Measurements from ENCODE around the gene CLMP. TPM values are rescaled to one million over a fixed set of nuclear protein-coding genes. Genes with fewer than 3 reads are reported as not detected.
A peak's percentile ranks its signal among the peaks of the same experiment; 100 is the strongest.

CLMP gene
- total RNA-seq, 2 experiments from 2014 or later = 0.06 TPM; not detected in 1

DNA sequence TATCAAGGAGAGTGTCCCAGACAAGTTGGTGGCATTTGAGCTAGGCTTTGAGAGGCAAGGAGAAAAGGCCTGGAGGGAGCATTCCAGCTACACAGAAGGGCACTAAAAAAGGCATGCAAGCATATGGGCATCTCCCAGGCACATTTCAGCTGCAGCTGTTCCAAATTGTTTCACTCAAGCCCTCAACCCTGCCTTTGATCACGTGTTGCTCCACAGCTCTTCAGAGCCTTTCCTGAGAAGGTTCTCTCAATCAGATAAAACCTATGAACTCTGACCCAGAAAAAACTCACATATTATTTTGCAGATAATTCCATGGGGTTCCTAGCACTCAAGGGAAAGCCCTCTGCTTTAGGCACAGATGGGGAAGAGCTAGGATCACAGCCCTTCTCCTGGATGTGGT is 108.7 kb downstream of the CLMP start:
- Mint-ChIP-seq H3K36me3 (peaks cover 7% of the 10 kb centered on the region), H3K4me3 (no peak overlapping the region), H3K4me1 (peaks cover 31% of the 10 kb centered on the region), H3K9me3 (peaks cover 6% of the 10 kb centered on the region), H3K27ac (no peak overlapping the region), H3K27me3 (no peaks in the 10 kb centered on the region)
- no peak for DNase-seq

DNA sequence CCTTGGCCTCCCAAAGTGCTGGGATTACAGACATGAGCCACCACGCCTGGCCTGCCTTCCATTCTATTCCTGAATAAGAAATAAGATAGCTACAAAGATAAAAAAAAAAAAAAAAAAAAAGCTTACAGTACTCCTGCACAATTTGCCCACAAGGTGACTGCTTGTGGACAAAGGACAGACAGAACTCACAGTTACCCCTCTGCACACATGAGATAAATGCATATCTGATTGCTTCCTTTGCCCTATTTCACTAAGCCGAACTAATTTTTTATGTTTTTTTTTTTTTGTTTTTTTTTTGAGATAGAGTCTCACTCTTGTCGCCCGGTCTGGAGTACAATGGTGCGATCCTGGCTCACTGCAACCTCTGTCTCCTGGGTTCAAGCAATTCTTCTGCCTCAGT is 109.6 kb downstream of the CLMP start:
- no peak for DNase-seq
- Mint-ChIP-seq H3K27ac (no peak overlapping the region), H3K27me3 (no peaks in the 10 kb centered on the region), H3K36me3 (peaks cover 7% of the 10 kb centered on the region), H3K4me1 (peaks cover 31% of the 10 kb centered on the region), H3K4me3 (no peak overlapping the region), H3K9me3 (peaks cover 6% of the 10 kb centered on the region)

DNA sequence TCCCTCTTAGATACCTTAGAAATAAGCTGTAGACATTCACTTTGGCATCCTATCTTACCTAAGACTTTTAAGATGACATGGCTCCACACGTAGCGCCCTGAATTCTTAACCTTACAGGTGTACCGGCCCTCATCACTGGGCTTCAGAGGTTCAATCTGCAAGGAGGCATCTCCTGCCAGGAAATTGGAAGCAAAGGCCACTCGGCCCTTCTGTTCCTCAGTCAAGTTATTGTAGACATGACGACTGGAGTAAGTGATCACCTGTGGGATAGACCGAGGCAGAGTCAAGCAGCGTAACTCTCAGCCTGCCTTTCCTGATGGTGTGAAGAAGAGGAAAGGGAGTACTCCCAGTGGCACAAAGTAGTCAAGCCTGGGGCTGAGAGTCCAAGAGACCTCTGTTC is 110.6 kb downstream of the CLMP start:
- peaks cover 34% of the 10 kb centered on the region for H3K4me1 Mint-ChIP-seq
- DNase-seq = no peak
- H3K27me3 Mint-ChIP-seq = no peaks in the 10 kb centered on the region
- peaks cover 6% of the 10 kb centered on the region for H3K9me3 Mint-ChIP-seq
- H3K4me3 Mint-ChIP-seq = no peak overlapping the region
- no peak overlapping the region for H3K27ac Mint-ChIP-seq
- peaks cover 7% of the 10 kb centered on the region for H3K36me3 Mint-ChIP-seq

DNA sequence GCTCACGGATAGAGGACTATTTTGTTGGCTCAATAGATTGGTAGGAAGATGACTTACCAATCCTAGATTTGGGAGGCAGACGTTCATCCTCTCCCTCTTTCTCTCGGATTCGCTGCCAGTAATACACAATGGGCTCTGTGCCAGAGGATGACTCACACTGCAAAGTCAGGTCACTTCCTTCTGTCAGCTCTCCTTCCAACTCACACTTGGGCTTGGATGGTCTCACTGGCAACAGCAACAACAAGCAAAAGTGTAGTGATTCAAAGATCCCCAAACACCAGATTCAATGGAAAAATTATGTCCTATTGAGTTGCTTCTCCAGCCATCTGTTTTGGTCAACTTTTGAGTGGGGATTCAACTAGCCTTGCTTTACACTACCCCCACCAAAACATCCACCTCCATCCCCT is 111.4 kb downstream of the CLMP start:
- Mint-ChIP-seq H3K36me3 (peaks cover 7% of the 10 kb centered on the region), H3K27ac (no peak overlapping the region), H3K9me3 (peaks cover 6% of the 10 kb centered on the region), H3K27me3 (no peaks in the 10 kb centered on the region), H3K4me3 (no peak overlapping the region), H3K4me1 (peaks cover 34% of the 10 kb centered on the region)
- DNase-seq = no peak

DNA sequence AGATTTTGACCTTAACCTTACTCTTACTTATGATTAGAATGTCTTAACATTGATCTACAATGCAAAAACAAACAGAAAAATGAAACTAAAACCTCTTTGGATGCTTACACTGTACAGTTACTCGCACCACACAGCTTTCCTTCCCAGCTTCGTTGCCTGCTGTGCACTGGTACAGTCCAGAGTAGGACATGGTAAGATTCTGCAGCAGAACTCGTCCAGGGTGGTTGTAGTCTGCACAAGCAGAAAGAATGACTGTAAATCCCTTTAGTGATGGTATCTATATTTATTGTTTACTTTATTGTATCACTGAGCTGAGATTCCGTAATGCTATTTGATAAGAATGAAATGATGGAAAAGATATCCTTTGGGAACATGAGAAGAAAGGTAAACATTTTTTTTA is 112.1 kb downstream of the CLMP start:
- Mint-ChIP-seq H3K27ac (no peak overlapping the region), H3K4me1 (peaks cover 30% of the 10 kb centered on the region), H3K4me3 (no peak overlapping the region), H3K9me3 (peaks cover 6% of the 10 kb centered on the region), H3K27me3 (no peaks in the 10 kb centered on the region), H3K36me3 (peaks cover 7% of the 10 kb centered on the region)
- no peak for DNase-seq

DNA sequence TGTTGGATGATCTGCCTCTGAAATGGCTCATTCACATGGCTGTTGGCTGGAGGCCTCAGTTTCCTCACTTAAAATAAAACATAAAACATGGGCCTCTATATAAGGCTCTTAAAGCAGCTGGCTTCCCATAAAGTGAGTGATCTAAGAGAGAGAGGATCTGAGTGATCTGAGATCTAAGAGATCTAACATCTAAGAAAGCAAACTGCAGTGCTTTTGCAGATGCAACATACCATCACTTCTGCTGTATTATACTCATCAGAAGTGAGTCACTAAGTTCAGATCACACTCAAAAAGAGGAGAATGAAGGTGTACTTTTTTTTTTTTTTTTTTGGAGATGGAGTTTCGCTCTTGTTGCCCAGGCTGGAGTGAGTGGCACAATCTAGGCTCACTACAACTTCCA is 115.0 kb downstream of the CLMP start:
- peaks cover 7% of the 10 kb centered on the region for H3K36me3 Mint-ChIP-seq
- peaks cover 6% of the 10 kb centered on the region for H3K9me3 Mint-ChIP-seq
- H3K27ac Mint-ChIP-seq = no peak overlapping the region
- no peak overlapping the region for H3K4me3 Mint-ChIP-seq
- peaks cover 15% of the 10 kb centered on the region for H3K4me1 Mint-ChIP-seq
- H3K27me3 Mint-ChIP-seq = no peaks in the 10 kb centered on the region
- DNase-seq = no peak

DNA sequence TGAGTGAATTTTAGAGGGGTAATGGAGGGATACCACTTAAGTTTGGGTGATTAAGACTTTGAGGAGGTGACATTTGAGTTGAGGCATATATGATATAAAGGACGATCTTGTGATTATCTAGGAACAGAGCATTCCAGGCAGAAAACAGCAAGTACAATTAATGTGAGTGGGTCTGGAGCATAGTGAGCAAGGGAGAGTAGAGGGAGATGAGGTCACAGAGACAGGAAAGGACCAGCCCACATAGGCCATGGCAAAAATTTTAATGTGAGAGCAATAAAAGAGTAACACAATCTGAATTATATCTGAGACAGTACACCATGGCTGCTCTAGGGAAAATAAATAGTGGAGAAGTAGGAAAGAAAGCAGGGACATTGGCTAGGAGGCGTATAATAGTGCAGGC is 118.6 kb downstream of the CLMP start:
- Mint-ChIP-seq H3K36me3 (no peaks in the 10 kb centered on the region), H3K9me3 (no peaks in the 10 kb centered on the region), H3K27ac (no peak overlapping the region), H3K4me3 (no peak overlapping the region), H3K4me1 (peaks cover 25% of the 10 kb centered on the region), H3K27me3 (no peaks in the 10 kb centered on the region)
- DNase-seq = no peak

DNA sequence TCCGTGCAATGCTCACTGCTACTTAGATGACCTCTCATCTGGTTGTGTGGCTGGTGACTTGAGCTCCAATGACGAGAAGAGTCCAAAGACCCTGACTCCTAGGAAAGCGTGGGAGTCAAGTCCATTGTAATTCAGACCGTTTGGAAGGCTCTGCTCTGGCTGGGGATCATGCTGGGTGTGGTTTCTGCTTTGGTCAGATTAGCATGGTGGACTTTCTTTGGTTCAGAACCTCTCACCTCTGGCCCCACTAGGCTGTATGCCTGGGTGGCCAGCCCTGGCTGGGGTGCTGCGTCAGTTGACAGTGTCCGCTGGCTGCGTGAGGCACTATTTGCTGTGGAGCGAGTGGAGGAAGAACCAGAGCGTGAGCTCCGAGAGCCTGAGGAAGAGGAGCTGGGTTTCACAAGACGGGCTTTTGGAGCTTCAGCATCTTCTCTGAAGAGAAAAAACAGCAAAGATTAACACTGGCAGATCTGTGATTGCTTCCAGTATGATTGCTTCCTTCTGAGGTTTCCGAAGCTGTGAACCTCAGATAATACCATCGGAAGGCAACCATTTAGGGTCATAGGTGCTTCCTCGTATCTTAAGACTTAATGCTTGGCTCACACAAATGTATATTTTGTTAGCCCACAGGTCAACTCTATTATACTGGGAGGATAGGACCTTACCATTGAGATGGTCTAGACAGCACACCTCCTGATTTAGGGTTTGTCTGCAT is 121.5 kb downstream of the CLMP start:
- DNase-seq = no peak
- Mint-ChIP-seq H3K4me1 (peaks cover 48% of the 10 kb centered on the region), H3K9me3 (no peaks in the 10 kb centered on the region), H3K27ac (no peak overlapping the region), H3K4me3 (no peak overlapping the region), H3K27me3 (no peaks in the 10 kb centered on the region), H3K36me3 (no peaks in the 10 kb centered on the region)

DNA sequence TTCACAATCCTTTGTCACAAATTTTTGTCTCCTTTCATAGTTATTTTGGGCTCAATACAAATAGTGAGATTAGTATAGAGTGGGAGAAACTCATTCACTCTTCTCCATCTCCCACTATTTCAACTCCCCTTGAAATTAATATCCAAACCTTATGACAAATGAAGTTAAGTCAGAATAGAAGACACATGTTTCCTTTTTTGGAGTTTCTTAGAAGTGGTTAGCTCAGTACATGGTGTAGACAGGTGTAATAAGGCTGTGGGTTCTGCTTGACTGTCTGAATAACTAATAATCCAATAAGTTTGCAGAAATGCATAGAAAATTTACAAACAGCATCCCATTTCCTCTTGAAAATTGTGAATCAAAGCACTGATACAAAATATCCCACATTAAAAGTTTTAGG is 122.3 kb downstream of the CLMP start:
- Mint-ChIP-seq H3K36me3 (no peaks in the 10 kb centered on the region), H3K4me3 (no peak overlapping the region), H3K27ac (peak overlapping the region; percentile 21), H3K9me3 (no peaks in the 10 kb centered on the region), H3K4me1 (peaks cover 52% of the 10 kb centered on the region), H3K27me3 (no peaks in the 10 kb centered on the region)
- no peak for DNase-seq

DNA sequence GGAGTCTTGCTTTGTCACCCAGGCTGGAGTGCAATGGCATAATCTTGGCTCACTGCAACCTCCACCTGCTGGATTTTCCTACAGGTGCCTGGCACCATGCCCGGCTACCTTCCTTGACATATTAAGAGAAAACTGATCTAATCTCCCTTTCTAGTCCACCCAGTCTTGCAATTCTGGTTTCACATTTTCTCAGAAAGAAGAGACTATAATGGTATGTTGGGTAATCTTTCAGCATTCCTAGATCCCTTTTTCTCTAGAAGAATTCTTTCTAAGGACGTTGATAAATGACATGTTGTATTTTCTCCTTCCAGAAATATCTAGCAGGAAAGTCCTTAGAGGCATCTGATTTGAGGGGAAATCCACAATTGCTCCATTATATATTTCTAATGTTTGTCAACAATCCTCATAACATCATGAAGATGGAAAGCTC is 122.7 kb downstream of the CLMP start:
- Mint-ChIP-seq H3K4me3 (no peak overlapping the region), H3K4me1 (peaks cover 52% of the 10 kb centered on the region), H3K9me3 (no peaks in the 10 kb centered on the region), H3K27ac (peak overlapping the region; percentile 21), H3K36me3 (no peaks in the 10 kb centered on the region), H3K27me3 (no peaks in the 10 kb centered on the region)
- no peak for DNase-seq

DNA sequence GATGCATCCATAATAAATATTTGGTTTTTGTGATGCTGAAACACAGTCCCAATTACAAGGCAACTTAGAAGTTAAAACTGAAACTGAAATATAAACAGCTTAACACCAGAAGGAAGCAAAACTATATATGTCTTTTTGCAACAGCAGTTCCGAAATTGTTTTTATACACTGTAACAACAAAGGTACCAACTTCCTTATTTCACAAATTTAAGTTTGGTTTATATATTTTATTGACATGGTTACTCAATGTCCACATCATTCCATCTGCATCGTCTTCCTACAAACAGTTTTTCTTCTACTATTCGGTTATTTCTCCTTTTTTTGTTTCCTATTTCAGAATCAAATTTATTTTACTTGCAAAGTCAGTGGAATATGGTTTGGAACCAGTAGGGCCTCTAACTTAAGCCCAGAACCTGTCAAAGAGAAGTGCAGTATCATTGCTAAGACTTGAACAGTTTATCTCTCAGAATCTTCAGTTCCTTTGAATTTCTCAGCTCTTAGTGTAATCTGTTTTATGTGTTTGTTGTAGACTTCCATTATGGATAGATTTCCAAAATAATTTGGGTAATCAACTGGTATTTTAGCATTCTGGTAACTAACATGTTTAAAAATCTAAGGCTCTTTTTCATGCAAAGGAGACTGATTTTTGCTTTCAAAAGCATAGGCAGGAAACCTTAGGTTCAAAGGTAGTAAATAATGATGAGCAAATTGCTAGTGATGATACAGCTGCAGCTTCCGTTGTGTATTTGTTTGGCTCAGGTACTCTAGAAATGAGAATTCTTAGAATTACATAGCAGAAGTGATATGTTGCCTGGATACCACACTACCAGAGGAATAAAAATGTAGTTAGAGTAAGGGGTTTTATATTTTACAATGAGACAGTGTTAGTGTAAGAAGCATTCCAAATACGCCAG is 124.9 kb downstream of the CLMP start:
- Mint-ChIP-seq H3K4me3 (peak overlapping the region; percentile 85), H3K9me3 (no peaks in the 10 kb centered on the region), H3K36me3 (peaks cover 5% of the 10 kb centered on the region), H3K4me1 (peaks cover 60% of the 10 kb centered on the region), H3K27me3 (no peaks in the 10 kb centered on the region), H3K27ac (peak overlapping the region; percentile 95)
- no peak for DNase-seq

DNA sequence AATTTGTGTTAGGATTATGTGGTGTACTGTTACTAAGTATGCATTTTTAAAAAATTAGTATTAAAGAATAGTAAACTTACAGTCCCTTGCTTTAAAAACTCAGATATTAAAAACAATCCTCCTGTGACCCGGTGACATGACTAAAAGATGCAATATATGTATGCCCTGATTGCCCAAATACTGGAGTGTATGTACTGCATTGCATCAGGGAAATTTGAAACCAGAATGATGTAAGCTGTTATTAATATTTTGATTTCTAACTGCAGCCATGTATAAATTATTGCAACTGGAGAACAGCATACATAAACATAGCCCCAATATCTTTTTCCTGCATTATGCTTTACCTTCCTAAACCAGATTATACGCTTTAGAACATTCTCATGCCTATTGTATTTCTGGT is 129.4 kb downstream of the CLMP start:
- Mint-ChIP-seq H3K4me1 (peaks cover 49% of the 10 kb centered on the region), H3K4me3 (no peak overlapping the region), H3K36me3 (peaks cover 29% of the 10 kb centered on the region), H3K27me3 (peaks cover 16% of the 10 kb centered on the region), H3K9me3 (no peaks in the 10 kb centered on the region), H3K27ac (peak overlapping the region; percentile 100)
- DNase-seq = no peak

DNA sequence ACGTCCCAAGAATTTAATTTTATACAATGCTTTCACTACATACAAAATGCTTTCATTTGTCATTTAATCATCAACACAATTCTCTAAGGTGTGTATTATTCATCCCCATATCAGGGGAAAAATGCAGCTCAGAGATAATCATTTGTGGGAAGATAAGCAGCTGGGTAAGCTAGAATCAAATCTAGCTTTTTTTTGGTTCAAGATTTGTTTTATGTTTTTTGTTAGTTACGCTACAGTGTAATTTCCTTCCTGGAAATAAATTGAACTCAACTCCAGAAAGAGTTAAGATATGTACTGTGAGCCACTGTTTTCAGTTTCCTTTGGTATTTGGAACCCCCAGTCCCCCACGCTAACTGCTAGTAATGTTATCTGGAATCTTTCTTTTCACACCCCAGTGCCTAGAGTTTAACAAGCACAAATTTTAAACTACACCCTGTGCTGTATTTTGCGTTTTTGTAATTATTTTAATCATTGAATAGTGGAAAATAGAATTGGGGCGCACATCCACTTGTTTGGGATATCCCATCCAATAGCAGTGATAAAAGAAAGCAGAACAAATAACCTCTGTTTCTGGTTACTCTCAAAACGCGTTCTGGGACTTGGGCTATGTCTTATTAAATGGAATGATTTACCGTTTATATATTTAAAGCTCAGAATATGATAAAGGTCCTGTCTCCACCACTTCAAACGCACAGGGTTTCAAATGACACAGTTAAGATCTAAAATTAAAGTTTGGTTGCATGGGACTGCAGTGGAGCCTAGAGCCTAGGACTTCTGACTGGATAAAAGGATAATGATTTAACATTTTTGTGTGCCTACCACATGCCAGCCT is 131.0 kb downstream of the CLMP start:
- Mint-ChIP-seq H3K4me1 (peaks cover 52% of the 10 kb centered on the region), H3K36me3 (peaks cover 44% of the 10 kb centered on the region), H3K4me3 (peak overlapping the region; percentile 97), H3K9me3 (no peaks in the 10 kb centered on the region), H3K27ac (peak overlapping the region; percentile 100), H3K27me3 (peaks cover 30% of the 10 kb centered on the region)
- no peak for DNase-seq

DNA sequence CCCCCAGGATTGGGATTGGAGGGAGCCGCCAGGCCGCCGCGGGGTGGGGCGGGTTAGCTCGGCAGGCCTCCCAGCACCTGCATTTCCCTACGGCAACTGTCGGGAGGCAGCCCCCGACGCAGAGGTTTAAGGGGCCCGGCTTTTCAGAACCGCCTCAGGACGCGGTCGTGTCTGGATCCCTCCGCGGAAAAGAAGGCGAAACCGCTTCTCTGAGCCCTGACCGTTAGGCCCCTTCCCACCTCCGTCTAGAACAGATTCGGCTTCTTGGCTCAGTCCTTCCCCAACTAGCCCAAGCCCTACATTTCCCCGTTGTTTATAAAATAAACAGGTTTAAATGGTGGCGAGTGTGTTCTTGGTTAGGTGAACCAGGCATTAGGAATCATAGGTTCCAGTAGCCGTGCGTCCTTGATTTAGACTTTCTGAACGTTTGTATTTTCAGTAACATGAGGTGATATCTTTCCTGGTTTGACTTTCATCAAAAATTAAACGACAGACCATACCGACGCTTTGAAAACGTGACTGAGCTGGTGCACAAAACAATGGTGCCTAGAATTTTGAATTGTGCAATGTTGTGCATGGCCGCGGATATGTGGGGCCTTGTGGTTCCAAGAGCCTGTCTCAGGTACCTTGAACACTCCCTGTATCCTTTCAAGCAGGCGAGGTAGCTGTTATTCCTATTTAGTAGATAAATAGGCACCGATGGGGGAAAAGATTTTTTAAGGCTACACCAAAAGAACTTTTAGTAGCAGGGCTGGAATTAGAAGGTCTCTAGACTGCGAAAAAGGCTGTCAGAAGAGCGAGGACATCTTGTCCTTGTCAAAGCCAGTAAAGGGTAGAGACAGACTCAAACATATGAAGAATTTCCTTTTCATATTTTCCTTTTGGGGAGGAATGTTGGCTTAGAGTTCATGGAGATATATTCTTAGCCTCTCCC is 131.9 kb downstream of the CLMP start:
- no peak for DNase-seq
- Mint-ChIP-seq H3K9me3 (no peaks in the 10 kb centered on the region), H3K36me3 (peaks cover 53% of the 10 kb centered on the region), H3K27ac (peak overlapping the region; percentile 100), H3K4me3 (peak overlapping the region; percentile 97), H3K27me3 (peaks cover 31% of the 10 kb centered on the region), H3K4me1 (peaks cover 51% of the 10 kb centered on the region)
